ENCODE results near the gene GSAP. TPM values are rescaled to one million over a fixed set of nuclear protein-coding genes. Genes with fewer than 3 reads are reported as not detected.
A peak's percentile ranks its signal among the peaks of the same experiment; 100 is the strongest.

The GSAP gene
- total and polyA plus RNA-seq, 2 donors (not counting 1 experiment from before 2014, with no cell fraction given) = 4.4 to 21.5 TPM

DNA sequence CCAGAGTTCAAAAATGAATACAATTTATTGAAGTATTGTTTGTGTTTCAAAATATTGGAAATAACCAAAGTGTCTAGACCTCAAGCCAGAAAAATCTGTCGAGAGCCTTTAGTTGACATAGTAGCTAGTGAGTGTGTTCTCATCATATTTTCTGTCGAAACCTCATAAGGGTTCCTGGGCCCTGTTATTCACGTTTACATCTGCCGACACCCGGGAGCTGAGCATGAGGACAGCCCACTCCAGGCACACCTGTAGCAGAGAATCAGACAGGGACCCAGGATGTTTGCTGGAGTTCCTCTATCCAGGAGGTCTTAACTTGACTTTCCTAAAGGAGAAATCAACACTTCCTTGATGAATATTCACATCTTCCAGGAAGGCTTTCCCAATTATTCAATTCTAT, 144.4 kb downstream of the GSAP start:
- TF ChIP-seq EZH2 (IDR thresholded peaks at IDR 0.05; ENCODE audit: low read length, missing control alignments) (no peak), CTCF (conservative IDR thresholded peaks at IDR 0.05 in 1 of 2, IDR thresholded peaks at IDR 0.05 in 1 of 2; ENCODE audit: low read depth in 1 of 2, low read length in 2 of 2) (no peak)
- Histone ChIP-seq H3K27ac (ENCODE audit: insufficient read depth, low read length) (no peak overlapping the region), H4K20me1 (ENCODE audit: control insufficient read depth, extremely low read depth, insufficient read depth, low read length) (no peaks in the 10 kb centered on the region), H3K27me3 (ENCODE audit: control insufficient read depth, insufficient read depth, low read length) (no peaks in the 10 kb centered on the region), H3K79me2 (ENCODE audit: control insufficient read depth, insufficient read depth, low read length) (no peaks in the 10 kb centered on the region), H3K36me3 (ENCODE audit: control insufficient read depth, insufficient read depth, low read length) (no peaks in the 10 kb centered on the region), H3K9ac (ENCODE audit: insufficient read depth, low read length) (no peak overlapping the region), H3K4me3 (replicated peaks in 1 of 4; ENCODE audit: control extremely low read depth in 1 of 4, insufficient read depth in 1 of 4, low read depth in 3 of 4, low read length in 4 of 4) (no peak overlapping the region), H2AFZ (ENCODE audit: low read length) (no peak overlapping the region), H3K4me2 (ENCODE audit: extremely low read depth, insufficient read depth, low read length) (no peak overlapping the region), H3K9me3 (ENCODE audit: control insufficient read depth, insufficient read depth, low read depth, low read length) (no peaks in the 10 kb centered on the region), H3K4me1 (ENCODE audit: control insufficient read depth, extremely low read depth, insufficient read depth, low read length) (peaks cover 4% of the 10 kb centered on the region)
- no peak for DNase-seq (ENCODE audit: low read depth in 2 of 2)

DNA sequence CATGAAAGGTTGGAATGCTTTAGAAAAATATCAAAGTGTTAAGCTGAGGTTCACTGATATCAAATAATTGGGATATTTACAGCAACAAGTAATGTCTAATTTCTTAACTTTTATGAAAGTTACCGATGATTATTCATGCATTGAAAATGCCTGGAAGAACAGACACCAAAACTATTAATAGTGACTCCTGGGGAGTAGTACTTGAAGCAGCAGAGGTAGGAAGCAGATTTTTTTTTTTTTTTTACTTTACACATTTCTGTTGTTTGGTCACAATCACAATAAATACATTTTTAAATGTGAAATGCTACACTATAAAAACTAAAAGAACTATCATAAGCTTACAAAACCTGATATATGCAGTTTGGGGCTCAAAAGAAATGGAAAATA, 146.1 kb downstream of the GSAP start:
- peak in 1 of 2 donors; percentile 39 for DNase-seq (ENCODE audit: low read depth in 2 of 2)

GRCh38 chr7:77269360-77270093, 146.6 kb downstream of the GSAP start:
- H3K9me3 ChIP-seq (ENCODE audit: control insufficient read depth, insufficient read depth, low read depth, low read length) = no peaks in the 10 kb centered on the region
- no peak overlapping the region for H2AFZ ChIP-seq (ENCODE audit: low read length)
- no peak overlapping the region for H3K27ac ChIP-seq (ENCODE audit: insufficient read depth, low read length)
- no peak overlapping the region for H3K9ac ChIP-seq (ENCODE audit: insufficient read depth, low read length)
- H3K79me2 ChIP-seq (ENCODE audit: control insufficient read depth, insufficient read depth, low read length) = no peaks in the 10 kb centered on the region
- peaks cover 2% of the 10 kb centered on the region for H3K4me1 ChIP-seq (ENCODE audit: control insufficient read depth, extremely low read depth, insufficient read depth, low read length)
- H3K4me2 ChIP-seq (ENCODE audit: extremely low read depth, insufficient read depth, low read length) = no peak overlapping the region
- no peak overlapping the region for H3K4me3 ChIP-seq (replicated peaks in 1 of 4; ENCODE audit: control extremely low read depth in 1 of 4, insufficient read depth in 1 of 4, low read depth in 3 of 4, low read length in 4 of 4)
- TF ChIP-seq EZH2 (IDR thresholded peaks at IDR 0.05; ENCODE audit: low read length, missing control alignments) (no peak), CTCF (conservative IDR thresholded peaks at IDR 0.05 in 1 of 2, IDR thresholded peaks at IDR 0.05 in 1 of 2; ENCODE audit: low read depth in 1 of 2, low read length in 2 of 2) (no peak)
- no peaks in the 10 kb centered on the region for H4K20me1 ChIP-seq (ENCODE audit: control insufficient read depth, extremely low read depth, insufficient read depth, low read length)
- H3K27me3 ChIP-seq (ENCODE audit: control insufficient read depth, insufficient read depth, low read length) = no peaks in the 10 kb centered on the region
- peak in 1 of 2 donors; percentile 40 for DNase-seq (ENCODE audit: low read depth in 2 of 2)
- H3K36me3 ChIP-seq (ENCODE audit: control insufficient read depth, insufficient read depth, low read length) = no peaks in the 10 kb centered on the region

More for the DNA sequence above, 146.1 kb downstream of the GSAP start:
- Histone ChIP-seq H3K4me3 (replicated peaks in 1 of 4; ENCODE audit: control extremely low read depth in 1 of 4, insufficient read depth in 1 of 4, low read depth in 3 of 4, low read length in 4 of 4) (no peak overlapping the region), H3K36me3 (ENCODE audit: control insufficient read depth, insufficient read depth, low read length) (no peaks in the 10 kb centered on the region), H3K79me2 (ENCODE audit: control insufficient read depth, insufficient read depth, low read length) (no peaks in the 10 kb centered on the region), H2AFZ (ENCODE audit: low read length) (no peak overlapping the region), H4K20me1 (ENCODE audit: control insufficient read depth, extremely low read depth, insufficient read depth, low read length) (no peaks in the 10 kb centered on the region), H3K4me1 (ENCODE audit: control insufficient read depth, extremely low read depth, insufficient read depth, low read length) (peaks cover 4% of the 10 kb centered on the region), H3K9me3 (ENCODE audit: control insufficient read depth, insufficient read depth, low read depth, low read length) (no peaks in the 10 kb centered on the region), H3K4me2 (ENCODE audit: extremely low read depth, insufficient read depth, low read length) (no peak overlapping the region), H3K27ac (ENCODE audit: insufficient read depth, low read length) (no peak overlapping the region), H3K27me3 (ENCODE audit: control insufficient read depth, insufficient read depth, low read length) (no peaks in the 10 kb centered on the region), H3K9ac (ENCODE audit: insufficient read depth, low read length) (no peak overlapping the region)
- no peak for TF ChIP-seq CTCF (conservative IDR thresholded peaks at IDR 0.05 in 1 of 2, IDR thresholded peaks at IDR 0.05 in 1 of 2; ENCODE audit: low read depth in 1 of 2, low read length in 2 of 2)
- no peak for TF ChIP-seq EZH2 (IDR thresholded peaks at IDR 0.05; ENCODE audit: low read length, missing control alignments)

Measured in fibroblast of lung (primary cell).